HepG2 (cell line): ENCODE results near the gene IDNK. TPM values are rescaled to one million over a fixed set of nuclear protein-coding genes. Genes with fewer than 3 reads are reported as not detected.
A peak's percentile ranks its signal among the peaks of the same experiment; 100 is the strongest.

Experiments
- ATAC-seq: fragments of 200-7000 bp; cut with Tn5 transposase; 3 replicates; pipeline ENCODE4 v1.9.1; 2020; ENCODE audit warnings: mild to moderate bottlenecking, moderate library complexity
- BruUV-seq: library from RNA; stranded (reverse); fragments of 400-500 nt; replicated peaks from 2 replicates; lab custom pipeline; 2021; lab: Mats Ljungman, UMichigan
- CTCF ChIA-PET: fragments of 300-600 bp; formaldehyde crosslinking; extraction: SDS; loops from one replicate; lab custom pipeline; 2021; ENCODE audit warnings: low total read pairs, inconsistent platforms, low intra/inter-chr PET ratio; lab: Yijun Ruan, JAX
- POLR2A ChIA-PET: fragments of 350-600 bp; sonication (Branson Sonifier 250); formaldehyde crosslinking; loops from one replicate; lab custom pipeline; 2020; ENCODE audit warnings: antibody characterized with exemption, inconsistent platforms; lab: Yijun Ruan, JAX
- DNase-seq: peaks from one replicate; pipeline ENCODE4 v3.0.0-alpha.2; 2015; ENCODE audit warnings: low spot score
- FAIRE-seq: peaks from 3 replicates; lab custom pipeline; 2011; peaks lifted over from hg19 to GRCh38; lab: Jason Lieb, UNC
- H2AFZ ChIP-seq: one replicate; pipeline ENCODE4 v1.6.1; 2011; ENCODE audit warnings: low read length, inconsistent platforms
- H3K27ac ChIP-seq: fragments of 300-600 bp; 3 replicates; pipeline ENCODE4 v1.8.0; 2011; ENCODE audit warnings: mixed run types, mild to moderate bottlenecking, mixed read lengths, low read length, inconsistent platforms; ENCODE audit not compliant: insufficient read depth; ENCODE audit errors: extremely low read length
- H3K27me3 ChIP-seq, 2 experiments: fragments of 200-600 bp in 1 of 2; 2 replicates in 1 of 2; 3 replicates in 1 of 2; pipeline versions ENCODE4 v1.6.0 to v1.8.0; 2011; ENCODE audit warnings: low read length in 2 of 2, mild to moderate bottlenecking in 2 of 2, moderate library complexity in 2 of 2, inconsistent platforms in 1 of 2; ENCODE audit not compliant: insufficient read depth in 2 of 2, control insufficient read depth in 1 of 2
- H3K36me3 ChIP-seq, 2 experiments: fragments of 200-600 bp in 1 of 2; replicated peaks in 1 of 2; 2 replicates in 1 of 2; 3 replicates in 1 of 2; pipeline versions ENCODE4 v1.5.1 to v1.8.0; 2011; ENCODE audit warnings: low read length in 2 of 2, inconsistent platforms in 1 of 2; ENCODE audit not compliant: insufficient read depth in 2 of 2, control insufficient read depth in 1 of 2
- H3K4me1 ChIP-seq: 2 replicates; pipeline ENCODE4 v1.5.1; 2012; ENCODE audit warnings: low read length, inconsistent platforms; ENCODE audit not compliant: insufficient read depth
- H3K4me2 ChIP-seq: 2 replicates; pipeline ENCODE4 v1.6.0; 2011; ENCODE audit warnings: low read depth, low read length, inconsistent platforms
- H3K4me3 ChIP-seq, 3 experiments: fragments of 200-600 bp in 1 of 3; sonication (generic), shearing (Covaris generic) in 1 of 3; replicated peaks in 1 of 3; 2 replicates each; pipeline ENCODE4 v1.5.1; 2011 to 2016; ENCODE audit warnings: low read length in 3 of 3, inconsistent platforms in 2 of 3, low read depth in 2 of 3, mild to moderate bottlenecking in 2 of 3, control low read depth in 1 of 3, mixed read lengths in 1 of 3; ENCODE audit not compliant: insufficient read depth in 1 of 3
- H3K79me2 ChIP-seq: one replicate; pipeline ENCODE4 v1.6.1; 2011; ENCODE audit warnings: low read length, inconsistent platforms; ENCODE audit not compliant: insufficient read depth
- H3K9ac ChIP-seq: 2 replicates; pipeline ENCODE4 v1.6.0; 2011; ENCODE audit warnings: mild to moderate bottlenecking, low read depth, low read length, inconsistent platforms; ENCODE audit not compliant: insufficient read depth
- H3K9me3 ChIP-seq: 2 replicates; pipeline ENCODE4 v1.5.1; 2012; ENCODE audit warnings: mild to moderate bottlenecking, low read length
- H4K20me1 ChIP-seq: 2 replicates; pipeline ENCODE4 v1.6.0; 2011; ENCODE audit warnings: inconsistent platforms, mild to moderate bottlenecking, low read length, moderate library complexity; ENCODE audit not compliant: insufficient read depth
- CREB1 ChIP-seq, 2 experiments: fragments of 450-650 bp in 1 of 2; IDR thresholded peaks; 2 replicates each; pipeline ENCODE4 v1.6.1; 2016 to 2017; ENCODE audit warnings: control low read depth in 1 of 2, mild to moderate bottlenecking in 1 of 2, missing compliant biosample characterization in 1 of 2, missing genetic modification characterization in 1 of 2
- CTCF ChIP-seq: sonication (generic); formaldehyde crosslinking; IDR thresholded peaks from 2 replicates; pipeline ENCODE4 v1.5.0; 2020; ENCODE audit warnings: mild to moderate bottlenecking, missing genetic modification reagents, moderate library complexity
- ELF1 ChIP-seq: sonication (generic); formaldehyde crosslinking; IDR thresholded peaks from 2 replicates; pipeline ENCODE4 v1.4.0; 2020; ENCODE audit warnings: missing genetic modification reagents
- ELF3 ChIP-seq: IDR thresholded peaks from 2 replicates; pipeline ENCODE4 v1.6.1; 2016; ENCODE audit warnings: missing genetic modification reagents, missing compliant biosample characterization
- ERF ChIP-seq: IDR thresholded peaks from 2 replicates; pipeline ENCODE4 v1.6.1; 2018; ENCODE audit warnings: missing biosample characterization, missing genetic modification reagents
- GABPA ChIP-seq, 2 experiments: IDR thresholded peaks; 2 replicates each; pipeline ENCODE4 v1.6.1; 2011 to 2016; ENCODE audit warnings: low read depth in 2 of 2, low read length in 1 of 2, missing biosample characterization in 1 of 2, missing genetic modification characterization in 1 of 2
- HDAC2 ChIP-seq: sonication (generic); formaldehyde crosslinking; IDR thresholded peaks from 2 replicates; pipeline ENCODE4 v1.4.0; 2020; ENCODE audit warnings: missing genetic modification reagents
- HNRNPL ChIP-seq: fragments of 200-400 bp; formaldehyde crosslinking; IDR thresholded peaks from 2 replicates; pipeline ENCODE4 v1.6.1; 2017; ENCODE audit warnings: mild to moderate bottlenecking, low read depth, low read length
- HOXA3 ChIP-seq: sonication (generic); formaldehyde crosslinking; IDR thresholded peaks from 2 replicates; pipeline ENCODE4 v1.5.0; 2020; ENCODE audit warnings: missing genetic modification reagents
- MEF2D ChIP-seq: sonication (generic); formaldehyde crosslinking; IDR thresholded peaks from 2 replicates; pipeline ENCODE4 v1.5.1; 2020; ENCODE audit warnings: mild to moderate bottlenecking, missing genetic modification reagents
- MXI1 ChIP-seq: IDR thresholded peaks from 3 replicates; pipeline ENCODE4 v1.6.1; 2012; ENCODE audit warnings: low read depth, low read length, inconsistent platforms, borderline replicate concordance
- PCBP1 ChIP-seq: fragments of 200-400 bp; formaldehyde crosslinking; IDR thresholded peaks from 2 replicates; pipeline ENCODE4 v1.6.1; 2017; ENCODE audit warnings: mild to moderate bottlenecking, low read depth, low read length, borderline replicate concordance
- PCBP2 ChIP-seq: fragments of 200-400 bp; formaldehyde crosslinking; optimal IDR thresholded peaks from 2 replicates; pipeline ENCODE3; 2018; ENCODE audit warnings: low read length, low read depth; ENCODE audit not compliant: poor library complexity, severe bottlenecking
- POGZ ChIP-seq: sonication (generic); formaldehyde crosslinking; IDR thresholded peaks from 2 replicates; pipeline ENCODE4 v1.4.0; 2020; ENCODE audit warnings: mild to moderate bottlenecking, missing genetic modification reagents
- POLR2AphosphoS5 ChIP-seq: IDR thresholded peaks from 2 replicates; pipeline ENCODE4 v1.6.1; 2012; ENCODE audit warnings: low read depth, low read length
- ZKSCAN8 ChIP-seq: IDR thresholded peaks from 2 replicates; pipeline ENCODE4 v1.6.1; 2016; ENCODE audit warnings: borderline replicate concordance, missing genetic modification reagents, missing compliant biosample characterization
- ZNF124 ChIP-seq: sonication (generic); formaldehyde crosslinking; IDR thresholded peaks from 2 replicates; pipeline ENCODE4 v1.4.0; 2020; ENCODE audit warnings: missing genetic modification reagents
- ZNF710 ChIP-seq: sonication (generic); formaldehyde crosslinking; IDR thresholded peaks from 2 replicates; pipeline ENCODE4 v1.5.0; 2020; ENCODE audit warnings: mild to moderate bottlenecking, missing genetic modification reagents, borderline replicate concordance
- ZSCAN29 ChIP-seq: sonication (generic); formaldehyde crosslinking; conservative IDR thresholded peaks from 2 replicates; pipeline ENCODE4 v1.4.0; 2020; ENCODE audit warnings: mild to moderate bottlenecking, missing genetic modification reagents
- WGBS: methylation state at CpG from one replicate; pipeline ENCODE4 v1.1.6; 2017; ENCODE audit warnings: low lambda C conversion rate; 5-methylcytosine and 5-hydroxymethylcytosine counted together
- in situ Hi-C: cut with HindIII; loops from 2 replicates; pipeline ENCODE4 v1.10.0; 2017; ENCODE audit warnings: low pct_unique_long_range_greater_than_20kb; ENCODE audit not compliant: extremely low pct_ligation_motif_present
- intact Hi-C: fragments of 100-400 bp; cut with micrococcal nuclease; formaldehyde crosslinking; loops from one replicate; pipeline ENCODE4 v1.10.0; 2022; ENCODE audit not compliant: unreplicated experiment
- polyA plus RNA-seq, 8 experiments: library from polyadenylated mRNA; depleted of rRNA in 3 of 8; stranded (reverse) in 7 of 8; unstranded in 1 of 8; fragments of >200 nt; fragmentation: Illumina TruSeq in 4 of 8; extraction: Trizol in 4 of 8; gene quantifications; 2 replicates each; pipeline versions ENCODE4 v1.2.1 to v1.2.3, GENCODE V29; 2011 to 2016; ENCODE audit warnings: low read depth in 4 of 8, missing spikeins in 1 of 8, mixed read lengths in 1 of 8; ENCODE audit not compliant: insufficient read depth in 1 of 8
- total RNA-seq, 5 experiments: library from RNA; depleted of rRNA; stranded (reverse); fragments of >200 nt; fragmentation: Illumina TruSeq; extraction: Trizol; gene quantifications; 2 replicates each; pipeline ENCODE4 v1.2.3, GENCODE V29; 2016; ENCODE audit warnings: low read depth in 1 of 5
- TF ChIP-seq, protein P1 (sequence below): sonication (generic); formaldehyde crosslinking; IDR thresholded peaks from 2 replicates; pipeline ENCODE4 v1.4.0; 2020; ENCODE audit warnings: missing genetic modification reagents

The IDNK gene
- total and polyA plus RNA-seq, 2 of the 13 experiments (the other 11 are each of a cell fraction or from before 2014, with no cell fraction given): 3.1 to 4.8 TPM

GRCh38 chr9:83622433-83622938 is 457 bp upstream of the IDNK start:
- no peaks in the 10 kb centered on the region for H3K27me3 ChIP-seq
- H3K4me1 ChIP-seq: peaks cover 46% of the 10 kb centered on the region
- FAIRE-seq: no peak
- no peak for DNase-seq
- ChIA-PET CTCF (interaction anchor here (4.2 kb wide), 1 partner anchor 26 kb away, joined by 51 read pairs; no protein-coding TSS in a partner anchor), POLR2A (interaction anchor here (1.0 to 2.5 kb wide), 9 partner anchors 10 to 334 kb away, joined by 3 to 12 read pairs (median 7); partner anchors contain the start of gene UBQLN1)
- H3K27ac ChIP-seq: peak overlapping the region; percentile 97
- peaks cover 0 to 4% of the 10 kb centered on the region in 2 experiments; a peak in 2 of 5 replicates for H3K36me3 ChIP-seq
- intact Hi-C loops (no loop called here), in situ Hi-C loops (no loop called here)
- peak overlapping the region; percentile 88 for H3K4me2 ChIP-seq
- H3K4me3 ChIP-seq: peak overlapping the region; percentile 73 to 94 (median 80); a peak in 5 of 6 replicates
- peaks cover 10% of the 10 kb centered on the region for H3K79me2 ChIP-seq
- no TSS peak for BruUV-seq
- WGBS: 38% methylated on average over 21 of the region's 21 CpGs
- no peak for ATAC-seq
- H3K9ac ChIP-seq: peak overlapping the region; percentile 84
- no peaks in the 10 kb centered on the region for H4K20me1 ChIP-seq
- H2AFZ ChIP-seq: no peak overlapping the region
- no peaks in the 10 kb centered on the region for H3K9me3 ChIP-seq
- TF ChIP-seq MXI1 (0 out of 3 replicates have a peak, but pooled peaks have one; percentile 24), ZNF124 (0 out of 2 replicates have a peak, but pooled peaks have one; percentile 22), POGZ (0 out of 2 replicates have a peak, but pooled peaks have one; percentile 13), ELF3 (CRISPR knock-in tag) (peak; percentile 68), ELF1 (CRISPR knock-in tag) (peak; percentile 88), HNRNPL (peak; percentile 61; the same call in 1 of the 2 replicates), CREB1 (IDR thresholded peaks at IDR 0.05) (no peak), CREB1 (CRISPR knock-in tag; IDR thresholded peaks at IDR 0.05) (0 out of 2 replicates have a peak, but pooled peaks have one; percentile 23), PCBP1 (peak; percentile 97), ZSCAN29 (CRISPR knock-in tag) (no peak), HOXA3 (CRISPR knock-in tag) (no peak), GABPA (IDR thresholded peaks at IDR 0.05; ENCODE audit: low read depth, low read length) (peak; percentile 45; the same call in 1 of the 2 replicates), GABPA (CRISPR knock-in tag; IDR thresholded peaks at IDR 0.05; ENCODE audit: low read depth) (peak; percentile 79), ZKSCAN8 (CRISPR knock-in tag) (0 out of 2 replicates have a peak, but pooled peaks have one; percentile 23), PCBP2 (peak; percentile 83), ERF (CRISPR knock-in tag) (no peak), CTCF (CRISPR knock-in tag) (0 out of 2 replicates have a peak, but pooled peaks have one; percentile 17), POLR2AphosphoS5 (0 out of 2 replicates have a peak, but pooled peaks have one; percentile 51), ZNF710 (CRISPR knock-in tag) (no peak), HDAC2 (CRISPR knock-in tag) (no peak), MEF2D (CRISPR knock-in tag) (0 out of 2 replicates have a peak, but pooled peaks have one; percentile 33)
- TF ChIP-seq, protein P1, sequence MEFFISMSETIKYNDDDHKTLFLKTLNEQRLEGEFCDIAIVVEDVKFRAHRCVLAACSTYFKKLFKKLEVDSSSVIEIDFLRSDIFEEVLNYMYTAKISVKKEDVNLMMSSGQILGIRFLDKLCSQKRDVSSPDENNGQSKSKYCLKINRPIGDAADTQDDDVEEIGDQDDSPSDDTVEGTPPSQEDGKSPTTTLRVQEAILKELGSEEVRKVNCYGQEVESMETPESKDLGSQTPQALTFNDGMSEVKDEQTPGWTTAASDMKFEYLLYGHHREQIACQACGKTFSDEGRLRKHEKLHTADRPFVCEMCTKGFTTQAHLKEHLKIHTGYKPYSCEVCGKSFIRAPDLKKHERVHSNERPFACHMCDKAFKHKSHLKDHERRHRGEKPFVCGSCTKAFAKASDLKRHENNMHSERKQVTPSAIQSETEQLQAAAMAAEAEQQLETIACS (CRISPR knock-in tag): peak; percentile 70
